ENCODE data around the gene TGFBR3. TPM values are rescaled to one million over a fixed set of nuclear protein-coding genes. Genes with fewer than 3 reads are reported as not detected.

TGFBR3 gene
- total and polyA plus RNA-seq, 2 of the 4 experiments (the other 2 are of a cell fraction), result 3.0 to 11.3 TPM

GRCh38 chr1:91792489-91793071 is 93.4 kb downstream of the TGFBR3 start:
- WGBS, 2 experiments (ENCODE audit: extremely low coverage in 2 of 2, insufficient read length in 1 of 2), result no CpG with 5 or more reads among the region's 8 CpGs
- intact Hi-C loops (cut with micrococcal nuclease) (no loop called here), in situ Hi-C loops (cut with MboI; ENCODE audit: low sequenced_read_pairs) (no loop called here), dilution Hi-C loops (cut with HindIII; ENCODE audit: low sequenced_read_pairs, unreplicated experiment) (no loop called here)
- ChIA-PET CTCF (no interaction called here), POLR2A (ENCODE audit: unreplicated experiment) (no interaction called here)
- Histone ChIP-seq H3K27ac (ENCODE audit: insufficient read depth, low read length) (no peak overlapping the region), H3K56ac (ENCODE audit: extremely low read depth, insufficient read depth, low read length) (no peak overlapping the region), H3K4me2 (ENCODE audit: low read depth, low read length) (no peak overlapping the region), H3K23ac (ENCODE audit: low read depth, low read length) (no peak overlapping the region), H3K9ac (ENCODE audit: low read depth, low read length) (no peak overlapping the region), H3K9me1 (ENCODE audit: insufficient read depth, low read length) (no peaks in the 10 kb centered on the region; the same call in none of the 2 replicates), H2AK9ac (replicated peaks; ENCODE audit: low read depth, low read length, poor library complexity) (no peak overlapping the region), H3K18ac (ENCODE audit: low read depth, low read length) (no peak overlapping the region; the same call in 1 of the 2 replicates), H2BK20ac (ENCODE audit: low read depth, low read length) (no peak overlapping the region), H2BK15ac (ENCODE audit: low read depth, low read length) (no peak overlapping the region), H2BK120ac (ENCODE audit: low read depth, low read length) (no peak overlapping the region), H3K14ac (replicated peaks; ENCODE audit: low read depth, low read length) (no peak overlapping the region), H2AFZ (replicated peaks; ENCODE audit: low read length, poor library complexity) (no peak overlapping the region), H3K9me3 (ENCODE audit: control insufficient read depth, insufficient read depth, low read length) (no peaks in the 10 kb centered on the region), H3K36me3 (ENCODE audit: control insufficient read depth, insufficient read depth, low read length) (peaks cover 3% of the 10 kb centered on the region; the same call in 1 of the 2 replicates), H3K4ac (ENCODE audit: low read depth, low read length) (no peak overlapping the region), H4K91ac (ENCODE audit: insufficient read depth, low read depth, low read length) (no peak overlapping the region), H4K20me1 (ENCODE audit: insufficient read depth, low read length) (no peaks in the 10 kb centered on the region), H4K5ac (ENCODE audit: low read depth, low read length) (peak overlapping the region; percentile 26; the same call in 1 of the 2 replicates), H3K79me1 (ENCODE audit: low read depth in 1 of 2, low read length in 2 of 2) (0 out of 4 replicates have a peak, but pooled peaks cover 0 to 5% of the 10 kb centered on the region in 2 experiments), H2BK5ac (ENCODE audit: low read depth, low read length, poor library complexity, severe bottlenecking) (no peak overlapping the region), H3K27me3 (ENCODE audit: control insufficient read depth, insufficient read depth, low read length) (peaks cover 4% of the 10 kb centered on the region; the same call in 1 of the 2 replicates), H3K4me3 (ENCODE audit: insufficient read depth, low read depth, low read length) (no peak overlapping the region), H4K8ac (ENCODE audit: low read depth in 2 of 2, low read length in 2 of 2) (0 out of 4 replicates have a peak overlapping the region, but pooled peaks of 1 of the 2 experiments have one; percentile 2), H3K4me1 (ENCODE audit: control insufficient read depth, insufficient read depth, low read length) (peaks cover 15% of the 10 kb centered on the region), H2AK5ac (ENCODE audit: low read depth, low read length) (no peak overlapping the region)
- no peak for ATAC-seq (ENCODE audit: low read depth)
- DNase-seq, result no peak
- BruUV-seq (replicated peaks), result no TSS peak
- TF ChIP-seq RAD21 (IDR thresholded peaks at IDR 0.05; ENCODE audit: low read length) (no peak), CTCF (conservative IDR thresholded peaks at IDR 0.05; ENCODE audit: low read depth, low read length) (no peak), CEBPB (IDR thresholded peaks at IDR 0.05; ENCODE audit: low read depth, low read length) (no peak), MXI1 (IDR thresholded peaks at IDR 0.05; ENCODE audit: borderline replicate concordance, low read depth, low read length) (no peak), SMC3 (IDR thresholded peaks at IDR 0.05; ENCODE audit: low read depth, low read length) (no peak), BHLHE40 (IDR thresholded peaks at IDR 0.05; ENCODE audit: low read depth, low read length) (no peak), NFE2L2 (IDR thresholded peaks at IDR 0.05; ENCODE audit: low read depth, low read length) (no peak)
